Karpas-422 (cell line): ENCODE data around the gene PTCHD4. TPM values are rescaled to one million over a fixed set of nuclear protein-coding genes. Genes with fewer than 3 reads are reported as not detected.

Experiments
- DNase-seq: peaks from one replicate; pipeline ENCODE4 v3.0.0-alpha.2; 2015
- H2AFZ ChIP-seq: fragments of 200-600 bp; sonication (generic); 2 replicates; pipeline ENCODE4 v1.6.1; 2014; ENCODE audit warnings: antibody characterized with exemption, low read length, mixed read lengths
- H3K27ac ChIP-seq: fragments of 200-600 bp; sonication (generic); 2 replicates; pipeline ENCODE4 v1.5.1; 2014; ENCODE audit warnings: mild to moderate bottlenecking, low read length, moderate library complexity
- H3K27me3 ChIP-seq: fragments of 200-600 bp; sonication (generic); 2 replicates; pipeline ENCODE4 v1.6.1; 2014; ENCODE audit warnings: low read length, mixed read lengths
- H3K36me3 ChIP-seq: fragments of 200-600 bp; sonication (generic); 2 replicates; pipeline ENCODE4 v1.6.1; 2014; ENCODE audit warnings: low read length, mixed read lengths; ENCODE audit not compliant: insufficient read depth
- H3K4me1 ChIP-seq: fragments of 200-600 bp; sonication (generic); 2 replicates; pipeline ENCODE4 v1.6.1; 2014; ENCODE audit warnings: mild to moderate bottlenecking, low read length, mixed read lengths
- H3K4me2 ChIP-seq: fragments of 200-600 bp; sonication (generic); 2 replicates; pipeline ENCODE4 v1.6.1; 2014; ENCODE audit warnings: low read length, low read depth, mild to moderate bottlenecking; ENCODE audit not compliant: poor library complexity, severe bottlenecking
- H3K4me3 ChIP-seq: fragments of 200-600 bp; sonication (generic); 2 replicates; pipeline ENCODE4 v1.5.1; 2014; ENCODE audit warnings: mild to moderate bottlenecking, antibody characterized with exemption, low read length, mixed read lengths
- H3K79me2 ChIP-seq: fragments of 200-600 bp; sonication (generic); 2 replicates; pipeline ENCODE4 v1.6.1; 2014; ENCODE audit warnings: mild to moderate bottlenecking, low read length, mixed read lengths
- H3K9ac ChIP-seq: fragments of 200-600 bp; sonication (generic); 2 replicates; pipeline ENCODE4 v1.6.0; 2014; ENCODE audit warnings: low read length
- H3K9me2 ChIP-seq: fragments of 200-600 bp; sonication (generic), shearing (Covaris generic); replicated peaks from 2 replicates; pipeline ENCODE4 v1.6.0; 2014; ENCODE audit warnings: mild to moderate bottlenecking, low read length, moderate library complexity; ENCODE audit not compliant: insufficient read depth
- H3K9me3 ChIP-seq: fragments of 300-700, 200-600 bp; sonication (generic); 2 replicates; pipeline ENCODE4 v1.6.1; 2014; ENCODE audit warnings: low read length, mixed read lengths
- H4K20me1 ChIP-seq: fragments of 200-600 bp; sonication (generic); 2 replicates; pipeline ENCODE4 v1.6.1; 2014; ENCODE audit warnings: mild to moderate bottlenecking, antibody characterized with exemption, low read length, low read depth; ENCODE audit not compliant: insufficient read depth
- total RNA-seq: library from RNA; depleted of rRNA; stranded (reverse); fragments of >200 nt; shearing (Covaris generic); gene quantifications from 2 replicates; pipeline ENCODE4 v1.2.3, GENCODE V29; 2014; ENCODE audit warnings: low replicate concordance; rRNA removed

Gene PTCHD4
- total RNA-seq = not detected in 2 replicates

- Histone ChIP-seq H3K36me3 (no peaks in the 10 kb centered on the region), H3K9me3 (no peaks in the 10 kb centered on the region), H3K27ac (no peak within 1 kb of the TSS), H3K9me2 (no peaks in the 10 kb centered on the region), H4K20me1 (no peaks in the 10 kb centered on the region), H3K4me3 (no peak within 1 kb of the TSS), H3K79me2 (no peaks in the 10 kb centered on the region), H3K4me2 (no peak within 1 kb of the TSS), H3K9ac (no peak within 1 kb of the TSS), H2AFZ (no peak within 1 kb of the TSS), H3K4me1 (no peaks in the 10 kb centered on the region), H3K27me3 (no peaks in the 10 kb centered on the region)
- DNase-seq = no peak
Measured at GRCh38 chr6:48111143-48111506, at the start of gene PTCHD4. TSS of gene PTCHD4 (minus strand) at chr6:48111197. CDS start at chr6:48068957, 42,240 bp downstream.

- H3K27me3 ChIP-seq = no peaks in the 10 kb centered on the region
- no peaks in the 10 kb centered on the region for H4K20me1 ChIP-seq
- no peak for DNase-seq
- no peak overlapping the region for H3K9ac ChIP-seq
- no peaks in the 10 kb centered on the region for H3K9me2 ChIP-seq
- no peak overlapping the region for H2AFZ ChIP-seq
- no peak overlapping the region for H3K4me2 ChIP-seq
- peaks cover 4% of the 10 kb centered on the region for H3K9me3 ChIP-seq
- H3K4me3 ChIP-seq = no peak overlapping the region
- H3K36me3 ChIP-seq = no peaks in the 10 kb centered on the region
- H3K79me2 ChIP-seq = no peaks in the 10 kb centered on the region
- no peaks in the 10 kb centered on the region for H3K4me1 ChIP-seq
- H3K27ac ChIP-seq = no peak overlapping the region
Measured at GRCh38 chr6:48151142-48151541, 40.1 kb upstream of the PTCHD4 start.

DNA sequence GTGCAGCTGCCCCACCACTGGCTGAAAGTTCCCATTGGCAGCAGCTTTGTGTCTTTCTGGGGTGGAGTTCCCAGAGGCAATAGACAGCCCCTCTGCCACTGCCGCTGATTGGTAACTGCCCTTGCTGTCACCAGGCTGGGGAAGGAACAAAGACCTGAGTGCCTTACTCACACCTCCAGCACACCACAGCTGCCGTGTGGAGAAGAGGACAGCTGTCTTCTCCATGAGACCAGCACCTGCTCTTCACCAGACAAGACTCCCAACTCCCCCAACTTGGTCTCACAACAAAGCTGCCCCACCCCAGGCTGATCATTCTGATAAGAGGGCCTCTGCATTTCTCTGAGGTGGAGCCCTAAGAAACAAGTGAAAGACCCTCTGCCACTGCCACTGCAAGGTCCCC, 39.7 kb upstream of the PTCHD4 start:
- Histone ChIP-seq H3K27me3 (no peaks in the 10 kb centered on the region), H3K4me3 (no peak overlapping the region), H3K4me1 (no peaks in the 10 kb centered on the region), H3K36me3 (no peaks in the 10 kb centered on the region), H3K79me2 (no peaks in the 10 kb centered on the region), H3K4me2 (no peak overlapping the region), H3K9me3 (peaks cover 4% of the 10 kb centered on the region), H3K9ac (no peak overlapping the region), H3K9me2 (no peaks in the 10 kb centered on the region), H4K20me1 (no peaks in the 10 kb centered on the region), H2AFZ (no peak overlapping the region), H3K27ac (no peak overlapping the region)
- no peak for DNase-seq

DNA sequence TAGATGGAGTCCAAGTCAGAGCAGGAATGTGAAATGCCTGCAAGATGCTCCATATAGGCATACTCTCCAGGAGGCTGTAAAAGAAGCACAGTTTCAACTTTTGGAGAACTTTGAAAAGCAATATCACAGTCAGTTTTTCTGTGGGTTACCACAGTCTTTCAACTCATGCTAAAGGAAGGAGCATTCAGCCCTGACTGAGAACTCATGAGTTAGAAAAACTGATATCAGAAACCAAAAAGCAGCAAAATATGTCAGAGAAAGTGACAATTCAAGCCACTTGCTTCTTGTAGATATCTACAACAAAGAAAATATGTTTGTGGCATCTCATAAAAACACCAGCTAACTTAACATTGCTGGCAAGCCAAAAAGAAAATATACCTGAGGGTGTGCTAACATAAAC, 36.1 kb upstream of the PTCHD4 start:
- DNase-seq = no peak
- no peaks in the 10 kb centered on the region for H3K9me3 ChIP-seq
- no peak overlapping the region for H3K27ac ChIP-seq
- no peaks in the 10 kb centered on the region for H4K20me1 ChIP-seq
- no peaks in the 10 kb centered on the region for H3K4me1 ChIP-seq
- no peaks in the 10 kb centered on the region for H3K79me2 ChIP-seq
- no peak overlapping the region for H2AFZ ChIP-seq
- H3K9me2 ChIP-seq = no peaks in the 10 kb centered on the region
- no peaks in the 10 kb centered on the region for H3K27me3 ChIP-seq
- H3K4me2 ChIP-seq = no peak overlapping the region
- no peak overlapping the region for H3K4me3 ChIP-seq
- H3K36me3 ChIP-seq = no peaks in the 10 kb centered on the region
- no peak overlapping the region for H3K9ac ChIP-seq

- no peak overlapping the region for H3K9ac ChIP-seq
- no peaks in the 10 kb centered on the region for H3K36me3 ChIP-seq
- no peaks in the 10 kb centered on the region for H4K20me1 ChIP-seq
- H3K4me2 ChIP-seq = no peak overlapping the region
- H3K9me2 ChIP-seq = no peaks in the 10 kb centered on the region
- no peaks in the 10 kb centered on the region for H3K27me3 ChIP-seq
- no peak overlapping the region for H3K27ac ChIP-seq
- DNase-seq = no peak
- no peaks in the 10 kb centered on the region for H3K4me1 ChIP-seq
- H3K4me3 ChIP-seq = no peak overlapping the region
- H3K79me2 ChIP-seq = no peaks in the 10 kb centered on the region
- no peaks in the 10 kb centered on the region for H3K9me3 ChIP-seq
- H2AFZ ChIP-seq = no peak overlapping the region
Measured at GRCh38 chr6:48144021-48144420, 33.0 kb upstream of the PTCHD4 start.

GRCh38 chr6:48141975-48142374, 31.0 kb upstream of the PTCHD4 start:
- H3K9ac ChIP-seq = no peak overlapping the region
- H3K36me3 ChIP-seq = no peaks in the 10 kb centered on the region
- H3K4me1 ChIP-seq = no peaks in the 10 kb centered on the region
- no peak for DNase-seq
- no peaks in the 10 kb centered on the region for H4K20me1 ChIP-seq
- no peak overlapping the region for H2AFZ ChIP-seq
- H3K4me2 ChIP-seq = no peak overlapping the region
- no peaks in the 10 kb centered on the region for H3K27me3 ChIP-seq
- H3K9me2 ChIP-seq = no peaks in the 10 kb centered on the region
- no peaks in the 10 kb centered on the region for H3K79me2 ChIP-seq
- no peak overlapping the region for H3K27ac ChIP-seq
- no peak overlapping the region for H3K4me3 ChIP-seq
- H3K9me3 ChIP-seq = no peaks in the 10 kb centered on the region

- Histone ChIP-seq H3K9me3 (no peaks in the 10 kb centered on the region), H3K9ac (no peak overlapping the region), H3K27ac (no peak overlapping the region), H3K27me3 (no peaks in the 10 kb centered on the region), H4K20me1 (no peaks in the 10 kb centered on the region), H3K9me2 (no peaks in the 10 kb centered on the region), H3K4me1 (no peaks in the 10 kb centered on the region), H2AFZ (no peak overlapping the region), H3K79me2 (no peaks in the 10 kb centered on the region), H3K4me2 (no peak overlapping the region), H3K36me3 (no peaks in the 10 kb centered on the region), H3K4me3 (no peak overlapping the region)
- DNase-seq = no peak
Measured at GRCh38 chr6:48139818-48140614, 29.0 kb upstream of the PTCHD4 start.

DNA sequence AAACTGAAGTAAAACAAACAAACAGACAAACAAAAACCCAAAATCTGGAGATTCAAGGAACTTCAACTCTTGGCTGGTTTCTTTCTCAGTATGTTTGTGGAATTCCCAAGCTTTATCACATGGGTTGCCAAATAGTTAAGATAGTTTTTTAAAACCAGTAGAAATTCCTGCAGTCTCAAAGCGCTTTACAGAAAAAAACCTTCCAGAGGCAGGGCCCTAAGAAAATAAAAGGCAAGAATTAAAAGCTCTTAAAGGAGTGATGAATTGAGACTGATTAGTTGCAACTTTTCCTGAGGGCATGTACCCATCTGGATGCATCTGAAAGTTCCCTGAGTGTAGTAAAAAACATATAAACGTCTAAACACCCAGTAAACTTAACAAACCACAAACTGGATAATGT, 25.9 kb upstream of the PTCHD4 start:
- H2AFZ ChIP-seq = no peak overlapping the region
- H3K4me3 ChIP-seq = no peak overlapping the region
- DNase-seq = no peak
- H3K4me1 ChIP-seq = no peaks in the 10 kb centered on the region
- H3K9me3 ChIP-seq = no peaks in the 10 kb centered on the region
- no peak overlapping the region for H3K9ac ChIP-seq
- no peaks in the 10 kb centered on the region for H3K27me3 ChIP-seq
- no peaks in the 10 kb centered on the region for H3K36me3 ChIP-seq
- H3K27ac ChIP-seq = no peak overlapping the region
- H3K79me2 ChIP-seq = no peaks in the 10 kb centered on the region
- H3K4me2 ChIP-seq = no peak overlapping the region
- H4K20me1 ChIP-seq = no peaks in the 10 kb centered on the region
- no peaks in the 10 kb centered on the region for H3K9me2 ChIP-seq
